Measurements from ENCODE around the gene WNT16. TPM values are rescaled to one million over a fixed set of nuclear protein-coding genes. Genes with fewer than 3 reads are reported as not detected.

Gene WNT16
- total RNA-seq, 1 experiment from 2014 or later, result not detected

GRCh38 chr7:121330053-121330833 lies 1.4 kb downstream of the WNT16 start:
- H3K4me1 ChIP-seq (ENCODE audit: insufficient read depth, low read length), result no peaks in the 10 kb centered on the region
- no peak overlapping the region for H2BK12ac ChIP-seq (ENCODE audit: insufficient read length, low read depth, low read length)
- no peaks in the 10 kb centered on the region; a peak in 1 of 7 replicates for H3K36me3 Mint-ChIP-seq (ENCODE audit: insufficient read depth in 1 of 3, low read depth in 3 of 3)
- H3K9me3 Mint-ChIP-seq, result no peaks in the 10 kb centered on the region
- no peak overlapping the region for H2BK120ac ChIP-seq (ENCODE audit: low read depth, low read length, poor library complexity, severe bottlenecking)
- peak overlapping the region; percentile 93 for H3K4me2 ChIP-seq (ENCODE audit: insufficient read depth, insufficient read length, low read length)
- no peak overlapping the region for H2BK20ac ChIP-seq (ENCODE audit: low read depth, low read length, poor library complexity, severe bottlenecking)
- no peak overlapping the region for H3K23ac ChIP-seq (ENCODE audit: insufficient read length, low read depth, low read length)
- H3K23me2 ChIP-seq (ENCODE audit: insufficient read length, low read depth, low read length, poor library complexity, severe bottlenecking), result peaks cover 19% of the 10 kb centered on the region
- no peak overlapping the region for H3T11ph ChIP-seq (ENCODE audit: low read length)
- no peak overlapping the region for H2AK5ac ChIP-seq (ENCODE audit: insufficient read length, low read length)
- H3K27me3 Mint-ChIP-seq (ENCODE audit: low read depth), result peaks cover 46% of the 10 kb centered on the region
- WGBS (ENCODE audit: extremely low coverage, insufficient read length, low lambda C conversion rate), result no CpG with 5 or more reads among the region's 52 CpGs
- H3K56ac ChIP-seq (ENCODE audit: insufficient read length, low read depth, low read length), result no peak overlapping the region
- H3K27ac Mint-ChIP-seq, result no peak overlapping the region
- no peaks in the 10 kb centered on the region for H3K79me2 ChIP-seq (ENCODE audit: insufficient read depth, low read length)
- no peaks in the 10 kb centered on the region for H3K79me1 ChIP-seq (ENCODE audit: insufficient read depth, low read depth, low read length, poor library complexity, severe bottlenecking)
- peaks cover 11% of the 10 kb centered on the region; the same call in 1 of the 2 replicates for H3K27me3 ChIP-seq (ENCODE audit: insufficient read depth, low read length)
- H3K14ac ChIP-seq (ENCODE audit: insufficient read depth, low read length), result no peak overlapping the region
- no peaks in the 10 kb centered on the region for H3K9me3 ChIP-seq (ENCODE audit: control insufficient read depth, low read depth, low read length)
- no peak overlapping the region for H4K5ac ChIP-seq (ENCODE audit: insufficient read length, low read depth, low read length)
- no peak for TF ChIP-seq CTCF (conservative IDR thresholded peaks at IDR 0.05)
- H4K20me1 ChIP-seq (ENCODE audit: control insufficient read depth, insufficient read depth, insufficient read length), result no peaks in the 10 kb centered on the region
- peak; percentile 50 for DNase-seq
- H4K91ac ChIP-seq (ENCODE audit: insufficient read length, low read depth, low read length), result no peak overlapping the region
- H3K4me1 Mint-ChIP-seq, result peaks cover 5 to 14% of the 10 kb centered on the region in 2 experiments
- no peak overlapping the region for H3K4ac ChIP-seq (ENCODE audit: low read depth, low read length)
- H2BK5ac ChIP-seq (ENCODE audit: insufficient read length, low read length), result no peak overlapping the region
- peak overlapping the region; percentile 67 to 85 for H3K4me3 Mint-ChIP-seq
- no peak overlapping the region for H2AFZ ChIP-seq (ENCODE audit: low read length)
- H3K27ac ChIP-seq (ENCODE audit: insufficient read length, low read depth, low read length), result no peak overlapping the region
- no peak overlapping the region for H3K18ac ChIP-seq (ENCODE audit: insufficient read length, low read depth, low read length)
- no peak overlapping the region for H2BK15ac ChIP-seq (ENCODE audit: low read depth, low read length)
- no peak overlapping the region for H4K8ac ChIP-seq (replicated peaks; ENCODE audit: insufficient read length, low read depth, low read length)
- H3K9ac ChIP-seq (ENCODE audit: extremely low read depth, insufficient read length, low read length), result no peak overlapping the region
